GM12878 (cell line): ENCODE measurements around the gene WDFY4. TPM values are rescaled to one million over a fixed set of nuclear protein-coding genes. Genes with fewer than 3 reads are reported as not detected.

ENCODE experiments used
- ATAC-seq: fragments of 200-7000 bp; cut with Tn5 transposase; 3 replicates; pipeline ENCODE4 v1.9.1; 2020; ENCODE audit warnings: mild to moderate bottlenecking, moderate library complexity
- BruUV-seq: library from RNA; stranded (reverse); fragments of 400-500 nt; replicated peaks from 2 replicates; lab custom pipeline; 2021; lab: Mats Ljungman, UMichigan
- CTCF ChIA-PET: fragments of 300-600 bp; sonication (Branson Sonifier 250); formaldehyde crosslinking; extraction: SDS; loops from one replicate; lab custom pipeline; 2021; ENCODE audit warnings: inconsistent platforms; lab: Yijun Ruan, JAX
- POLR2A ChIA-PET: fragments of 350-600 bp; formaldehyde crosslinking; extraction: SDS; loops from one replicate; lab custom pipeline; 2021; ENCODE audit warnings: inconsistent platforms; lab: Charles Lee
- RAD21 ChIA-PET: fragments of 300-600 bp; sonication (Branson Sonifier 250); formaldehyde crosslinking; loops from one replicate; lab custom pipeline; 2023; ENCODE audit warnings: antibody characterized with exemption; ENCODE audit not compliant: unreplicated experiment; lab: Charles Lee
- SMC1A ChIA-PET: fragments of 300-600 bp; sonication (Branson Sonifier 250); formaldehyde crosslinking; loops from one replicate; lab custom pipeline; 2023; ENCODE audit not compliant: unreplicated experiment, uncharacterized antibody; lab: Charles Lee
- DNase-seq: peaks from one replicate; pipeline ENCODE4 v3.0.0-alpha.2; 2011; ENCODE audit warnings: low read depth, low spot score
- FAIRE-seq: peaks from 3 replicates; lab custom pipeline; 2011; peaks lifted over from hg19 to GRCh38; lab: Jason Lieb, UNC
- H2AFZ ChIP-seq: 2 replicates; pipeline ENCODE4 v1.6.0; 2011; ENCODE audit warnings: low read depth, low read length, control low read depth; ENCODE audit not compliant: control insufficient read depth
- H3K27ac ChIP-seq: 2 replicates; pipeline ENCODE4 v1.5.1; 2011; ENCODE audit warnings: control low read depth; ENCODE audit not compliant: control insufficient read depth, insufficient read depth
- H3K27me3 ChIP-seq, 2 experiments: replicated peaks in 1 of 2; 2 replicates each; pipeline versions ENCODE4 v1.6.0 to v1.6.1; 2011; ENCODE audit warnings: low read length in 1 of 2; ENCODE audit not compliant: control insufficient read depth in 2 of 2, insufficient read depth in 2 of 2
- H3K36me3 ChIP-seq, 2 experiments: 2 replicates each; pipeline ENCODE4 v1.5.1; 2011; ENCODE audit warnings: low read length in 1 of 2; ENCODE audit not compliant: control insufficient read depth in 2 of 2, insufficient read depth in 2 of 2
- H3K4me1 ChIP-seq: 2 replicates; pipeline ENCODE4 v1.6.1; 2011; ENCODE audit warnings: mild to moderate bottlenecking, low read length, moderate library complexity, mixed read lengths; ENCODE audit not compliant: control insufficient read depth, insufficient read depth
- H3K4me2 ChIP-seq: 2 replicates; pipeline ENCODE4 v1.6.0; 2011; ENCODE audit warnings: control low read depth; ENCODE audit not compliant: control insufficient read depth, insufficient read depth
- H3K4me3 ChIP-seq: fragments of 200-600 bp; sonication (generic); 2 replicates; pipeline ENCODE4 v1.5.1; 2016
- H3K79me2 ChIP-seq: 2 replicates; pipeline ENCODE4 v1.6.0; 2011; ENCODE audit warnings: low read length; ENCODE audit not compliant: control insufficient read depth, insufficient read depth
- H3K9ac ChIP-seq: 2 replicates; pipeline ENCODE4 v1.8.0; 2011; ENCODE audit warnings: low read length, control low read depth, mixed read lengths; ENCODE audit not compliant: control insufficient read depth, insufficient read depth
- H3K9me3 ChIP-seq: replicated peaks from 3 replicates; pipeline ENCODE4 v1.5.1; 2011; ENCODE audit warnings: mild to moderate bottlenecking, low read length; ENCODE audit not compliant: control insufficient read depth, insufficient read depth
- H4K20me1 ChIP-seq: 2 replicates; pipeline ENCODE4 v1.6.0; 2011; ENCODE audit not compliant: control insufficient read depth, insufficient read depth
- BHLHE40 ChIP-seq, 2 experiments: fragments of 450-650 bp in 1 of 2; IDR thresholded peaks; 2 replicates each; pipeline ENCODE4 v1.6.1; 2011 to 2017; ENCODE audit warnings: low read depth in 2 of 2, borderline replicate concordance in 1 of 2, improper control_type of control experiment in 1 of 2, low read length in 1 of 2, mild to moderate bottlenecking in 1 of 2
- CREM ChIP-seq: IDR thresholded peaks from 2 replicates; pipeline ENCODE4 v1.6.1; 2014; ENCODE audit warnings: antibody characterized with exemption, low read depth
- EED ChIP-seq: sonication (generic); IDR thresholded peaks from 2 replicates; pipeline ENCODE4 v1.6.1; 2016; ENCODE audit warnings: antibody characterized with exemption, low read depth
- FOS ChIP-seq: IDR thresholded peaks from 3 replicates; pipeline ENCODE4 v1.6.1; 2011; ENCODE audit warnings: borderline replicate concordance; ENCODE audit not compliant: insufficient read length; ENCODE audit errors: extremely low read depth
- GABPA ChIP-seq: IDR thresholded peaks from 2 replicates; pipeline ENCODE4 v1.6.1; 2014; ENCODE audit warnings: antibody characterized with exemption, low read depth, mild to moderate bottlenecking, inconsistent platforms
- SREBF1 ChIP-seq: IDR thresholded peaks from 2 replicates; pipeline ENCODE4 v1.6.1; 2012; ENCODE audit warnings: mild to moderate bottlenecking, low read length
- SRF ChIP-seq, 2 experiments: IDR thresholded peaks; 2 replicates each; pipeline ENCODE4 v1.6.1; 2011; ENCODE audit warnings: low read depth in 2 of 2, low read length in 2 of 2, mild to moderate bottlenecking in 1 of 2, moderate library complexity in 1 of 2
- WRNIP1 ChIP-seq: IDR thresholded peaks from 2 replicates; pipeline ENCODE4 v1.6.1; 2011; ENCODE audit warnings: low read depth, low read length, improper control_type of control experiment, borderline replicate concordance
- WGBS: methylation state at CpG from one replicate; pipeline ENCODE4 v1.1.6; 2016; ENCODE audit warnings: low lambda C conversion rate; ENCODE audit not compliant: insufficient replicate concordance, insufficient coverage; ENCODE audit errors: missing lambda C conversion rate; 5-methylcytosine and 5-hydroxymethylcytosine counted together
- in situ Hi-C: fragments of 300-500 bp; cut with MboI; formaldehyde crosslinking; loops from 9 replicates; pipeline ENCODE4 v1.14.3; 2018; ENCODE audit warnings: mixed read lengths
- intact Hi-C: fragments of 100-400 bp; cut with micrococcal nuclease; formaldehyde crosslinking; loops from one replicate; pipeline ENCODE4 v1.14.2; 2022; ENCODE audit not compliant: unreplicated experiment
- polyA plus RNA-seq, 11 experiments: library from polyadenylated mRNA; depleted of rRNA in 4 of 11; unstranded in 6 of 11; stranded (reverse) in 5 of 11; fragments of >200 nt; fragmentation: Nextera tagmentation in 4 of 11; fragmentation: Illumina TruSeq in 1 of 11; extraction: Ambion mirVana in 4 of 11; extraction: Trizol in 1 of 11; gene quantifications; 1 replicate in 1 of 11; 2 replicates in 10 of 11; pipeline versions ENCODE4 v1.2.1 to v1.2.3, GENCODE V29; 2011 to 2016; ENCODE audit warnings: inconsistent platforms in 2 of 11, missing spikeins in 2 of 11, low read depth in 1 of 11
- total RNA-seq, 4 experiments: library from RNA; depleted of rRNA in 3 of 4; stranded (reverse); fragments of >200 nt in 3 of 4; fragmentation: Illumina TruSeq in 1 of 4; extraction: Trizol in 1 of 4; gene quantifications; 2 replicates each; pipeline versions ENCODE4 v1.2.1 to v1.2.3, GENCODE V29; 2013 to 2021
- TF ChIP-seq, protein P1 (sequence below): fragments of 450-650 bp; IDR thresholded peaks from 2 replicates; pipeline ENCODE4 v1.6.1; 2017; ENCODE audit warnings: borderline replicate concordance

The WDFY4 gene
- total and polyA plus RNA-seq, 10 of the 15 experiments (the other 5 are each of a cell fraction or from before 2014, with no cell fraction given): 13.5 to 132 (median 47.3) TPM

GRCh38 chr10:48844616-48845015 lies 159.9 kb downstream of the WDFY4 start:
- in situ Hi-C loops (no loop called here), intact Hi-C loops (no loop called here)
- 99% methylated on average over 3 of the region's 3 CpGs for WGBS
- Histone ChIP-seq H3K36me3 (peaks cover 9 to 19% of the 10 kb centered on the region in 2 experiments), H3K27me3 (no peaks in the 10 kb centered on the region), H3K9me3 (no peaks in the 10 kb centered on the region), H3K9ac (no peak overlapping the region), H3K4me3 (no peak overlapping the region), H3K4me1 (no peaks in the 10 kb centered on the region), H3K4me2 (no peak overlapping the region), H2AFZ (no peak overlapping the region), H4K20me1 (no peaks in the 10 kb centered on the region), H3K27ac (no peak overlapping the region), H3K79me2 (no peaks in the 10 kb centered on the region)
- no TSS peak for BruUV-seq
- ChIA-PET SMC1A (no interaction called here), POLR2A (no interaction called here), RAD21 (interaction anchor here (0.6 kb wide), 1 partner anchor 344 kb away, joined by 3 read pairs; no protein-coding TSS in a partner anchor), CTCF (no interaction called here)
- no peak for ATAC-seq
- no peak for TF ChIP-seq SRF (IDR thresholded peaks at IDR 0.05; ENCODE audit: low read depth in 2 of 2, low read length in 2 of 2)
- TF ChIP-seq CREM: no peak
- no peak for TF ChIP-seq SREBF1
- no peak for TF ChIP-seq BHLHE40 (IDR thresholded peaks at IDR 0.05; ENCODE audit: borderline replicate concordance in 1 of 2, low read depth in 2 of 2, low read length in 1 of 2)
- TF ChIP-seq GABPA: no peak
- TF ChIP-seq EED: no peak
- no peak for TF ChIP-seq FOS
- no peak for TF ChIP-seq WRNIP1
- TF ChIP-seq, protein P1, sequence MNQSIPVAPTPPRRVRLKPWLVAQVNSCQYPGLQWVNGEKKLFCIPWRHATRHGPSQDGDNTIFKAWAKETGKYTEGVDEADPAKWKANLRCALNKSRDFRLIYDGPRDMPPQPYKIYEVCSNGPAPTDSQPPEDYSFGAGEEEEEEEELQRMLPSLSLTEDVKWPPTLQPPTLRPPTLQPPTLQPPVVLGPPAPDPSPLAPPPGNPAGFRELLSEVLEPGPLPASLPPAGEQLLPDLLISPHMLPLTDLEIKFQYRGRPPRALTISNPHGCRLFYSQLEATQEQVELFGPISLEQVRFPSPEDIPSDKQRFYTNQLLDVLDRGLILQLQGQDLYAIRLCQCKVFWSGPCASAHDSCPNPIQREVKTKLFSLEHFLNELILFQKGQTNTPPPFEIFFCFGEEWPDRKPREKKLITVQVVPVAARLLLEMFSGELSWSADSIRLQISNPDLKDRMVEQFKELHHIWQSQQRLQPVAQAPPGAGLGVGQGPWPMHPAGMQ: no peak
- no peak for FAIRE-seq
- DNase-seq: no peak
